SK-N-MC (cell line): ENCODE data around the gene SERPINA6.
"Not testable (repeated sequence)": the region's sequence is repeated elsewhere in the genome, so short reads cannot be mapped to it uniquely, and the experiment has no call there.

Experiments
- EZH2 ChIP-seq: fragments of 200-600 bp; sonication (generic); IDR thresholded peaks from one replicate; pipeline ENCODE4 v1.6.1; 2017; ENCODE audit warnings: antibody characterized with exemption
- FOXP2 ChIP-seq: optimal IDR thresholded peaks from 2 replicates; pipeline ENCODE3; 2011; ENCODE audit warnings: mild to moderate bottlenecking, moderate library complexity; ENCODE audit not compliant: insufficient read depth; ENCODE audit errors: extremely low read length, control extremely low read depth
- POLR2AphosphoS5 ChIP-seq: IDR thresholded peaks from 2 replicates; pipeline ENCODE4 v1.6.1; 2012; ENCODE audit warnings: mild to moderate bottlenecking, low read depth, low read length, borderline replicate concordance

DNA sequence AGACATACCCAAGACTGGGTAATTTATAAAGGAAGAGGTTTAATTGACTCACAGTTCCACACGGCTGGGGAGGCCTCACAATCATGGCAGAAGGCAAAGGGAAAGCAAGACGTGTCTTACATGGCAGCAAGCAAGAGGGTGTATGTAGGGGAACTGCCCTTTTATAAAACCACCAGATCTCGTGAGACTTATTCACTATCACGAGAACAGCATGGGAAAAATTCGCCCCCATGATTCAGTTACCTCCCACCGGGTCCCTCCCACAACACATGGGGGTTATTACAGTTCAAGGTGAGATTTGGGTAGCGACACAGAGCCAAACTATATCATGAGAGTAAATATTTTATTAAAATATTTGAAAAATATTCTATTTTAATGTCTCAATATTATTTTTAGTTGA lies 54.6 kb downstream of the SERPINA6 start:
- not testable (repeated sequence) for TF ChIP-seq POLR2AphosphoS5, EZH2, FOXP2
